Measurements from ENCODE around the gene PLAGL1.

Gene PLAGL1

DNA sequence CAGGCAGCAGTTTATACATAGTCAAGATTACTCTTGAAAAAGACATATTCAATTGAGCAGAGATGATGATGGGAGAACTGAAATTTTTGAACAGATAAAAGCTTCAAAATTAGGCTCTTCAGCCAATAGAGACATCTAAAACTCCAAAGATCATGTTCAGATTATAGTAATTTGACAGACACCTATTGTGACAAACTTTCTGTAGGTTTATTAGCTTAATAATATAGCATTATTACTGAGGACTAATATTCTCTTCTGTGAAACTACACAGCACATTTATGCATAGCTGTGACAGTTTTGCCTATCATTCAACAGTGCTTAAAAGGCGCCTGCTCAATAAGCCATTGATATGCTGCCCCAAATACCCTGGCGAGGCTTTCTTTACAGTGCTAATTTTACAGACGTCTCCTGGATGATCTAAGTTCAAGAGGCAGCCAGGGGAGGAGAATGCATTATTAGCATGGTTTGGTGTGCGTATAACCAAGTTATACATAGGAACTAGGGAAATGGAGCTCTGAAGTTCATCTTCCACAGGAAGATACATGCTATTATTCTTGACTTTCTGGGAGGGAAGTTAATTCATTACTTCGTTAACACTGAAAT is 21.5 kb downstream of the PLAGL1 start:
- no peak for DNase-seq (ENCODE audit: extremely low read depth, low read depth)

DNA sequence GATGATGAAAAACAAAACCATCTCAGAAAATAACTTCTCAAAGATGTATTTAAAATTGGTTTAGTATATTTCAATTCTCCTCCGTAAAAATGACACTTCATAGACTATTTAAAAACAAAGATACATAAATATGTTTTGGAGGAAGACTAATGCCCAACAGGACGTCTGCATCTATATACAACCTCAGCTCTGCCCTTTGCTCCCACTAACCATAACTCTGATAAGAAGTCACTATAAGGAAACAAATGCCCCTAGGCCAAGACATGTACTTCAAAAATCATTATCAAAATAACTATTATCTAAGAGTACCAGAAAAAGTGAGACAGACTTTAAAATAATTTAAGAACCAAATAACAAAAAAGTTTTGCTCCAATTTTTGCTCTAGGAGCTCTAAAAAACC is 23.4 kb downstream of the PLAGL1 start:
- TF ChIP-seq CTCF (IDR thresholded peaks at IDR 0.05; ENCODE audit: low read depth, low read length): no peak
- no peak for DNase-seq (ENCODE audit: extremely low read depth, low read depth)

More for the DNA sequence above, 21.5 kb downstream of the PLAGL1 start:
- no peak for TF ChIP-seq CTCF (IDR thresholded peaks at IDR 0.05; ENCODE audit: low read depth, low read length)

- TF ChIP-seq CTCF (IDR thresholded peaks at IDR 0.05; ENCODE audit: low read depth, low read length): no peak
- no peak for DNase-seq (ENCODE audit: extremely low read depth, low read depth)
Measured at GRCh38 chr6:143982968-143983367, 25.1 kb downstream of the PLAGL1 start.

DNA sequence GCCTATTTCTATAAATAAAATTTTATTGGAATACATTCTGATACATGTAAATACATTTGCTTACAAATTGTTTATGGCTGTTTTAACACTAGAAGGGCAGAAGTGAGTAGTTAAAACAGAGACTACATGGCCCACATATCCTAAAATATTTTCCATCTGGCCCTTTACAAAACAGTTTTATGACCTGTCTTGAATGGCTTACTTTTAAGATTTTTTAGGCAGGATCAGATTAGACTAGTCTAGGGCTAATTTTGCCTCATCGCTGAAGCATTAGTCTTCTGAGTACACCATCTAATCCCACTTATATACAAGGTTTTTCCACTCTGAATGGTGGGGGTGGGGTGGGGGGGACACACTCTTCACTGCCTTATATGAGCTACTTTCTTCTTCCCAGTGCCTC is 27.1 kb downstream of the PLAGL1 start:
- DNase-seq (ENCODE audit: extremely low read depth, low read depth): no peak
- no peak for TF ChIP-seq CTCF (IDR thresholded peaks at IDR 0.05; ENCODE audit: low read depth, low read length)

DNA sequence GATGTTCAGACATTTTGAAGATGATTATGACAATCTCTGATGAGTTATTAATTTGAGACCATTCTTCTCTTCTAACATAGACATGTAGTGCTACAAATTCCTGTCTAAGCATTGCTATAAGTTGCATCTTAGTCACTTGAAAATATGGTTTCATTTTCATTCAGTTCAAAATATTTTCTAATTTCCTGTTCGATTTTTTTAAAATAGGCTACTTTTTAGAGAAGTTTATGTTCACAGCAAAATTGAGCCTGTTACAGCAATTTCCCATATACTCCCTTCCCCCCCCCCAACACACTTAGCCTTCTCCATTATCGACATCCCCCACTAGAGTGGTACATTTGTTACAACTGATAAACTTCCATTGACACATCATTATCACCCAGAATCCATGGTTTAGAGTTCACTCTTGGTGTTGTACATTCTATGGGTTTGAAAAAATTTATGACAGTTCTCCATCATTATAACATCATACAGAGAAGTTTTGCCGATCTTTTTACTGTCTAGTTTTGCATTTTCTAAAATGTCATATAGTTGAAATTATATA is 31.2 kb downstream of the PLAGL1 start:
- no peak for DNase-seq (ENCODE audit: extremely low read depth, low read depth)
- TF ChIP-seq CTCF (IDR thresholded peaks at IDR 0.05; ENCODE audit: low read depth, low read length): no peak

DNA sequence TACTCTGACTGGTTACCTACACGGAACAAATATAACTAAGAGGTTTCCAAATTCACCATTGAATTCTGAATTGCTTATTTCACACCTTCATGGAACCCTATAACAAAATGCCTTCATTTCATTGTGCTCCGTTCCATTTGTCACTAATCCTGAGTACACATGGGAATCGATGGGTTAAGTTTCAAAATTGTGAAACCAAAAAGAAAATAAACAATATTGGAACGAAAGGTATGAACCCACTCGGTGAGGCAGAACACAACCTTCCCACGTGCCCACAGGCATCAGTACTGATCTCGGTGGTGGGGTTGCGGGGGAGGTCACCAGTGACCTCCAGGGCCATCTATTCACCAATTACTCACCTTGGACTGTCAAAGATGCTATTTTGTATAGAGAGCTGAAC is 34.0 kb downstream of the PLAGL1 start:
- DNase-seq (ENCODE audit: extremely low read depth, low read depth): no peak
- TF ChIP-seq CTCF (IDR thresholded peaks at IDR 0.05; ENCODE audit: low read depth, low read length): no peak

- no peak for TF ChIP-seq CTCF (IDR thresholded peaks at IDR 0.05; ENCODE audit: low read depth, low read length)
Measured at GRCh38 chr6:143973097-143973966, 34.7 kb downstream of the PLAGL1 start.

More at GRCh38 chr6:143973097-143973966, 34.7 kb downstream of the PLAGL1 start:
- no peak for DNase-seq (ENCODE audit: extremely low read depth, low read depth)
